ENCODE results near the gene GARS1. TPM values are rescaled to one million over a fixed set of nuclear protein-coding genes. Genes with fewer than 3 reads are reported as not detected.
A peak's percentile ranks its signal among the peaks of the same experiment; 100 is the strongest.

The GARS1 gene
- total RNA-seq, 4 donors from 2014 or later = 79.2 to 125 (median 97.3) TPM

GRCh38 chr7:30595436-30596013 is 847 bp downstream of the GARS1 start:
- DNase-seq = no peak
- TF ChIP-seq POLR2A (IDR thresholded peaks at IDR 0.05) = no peak
- no peak for TF ChIP-seq CTCF (IDR thresholded peaks at IDR 0.05)
- Histone ChIP-seq H3K4me1 (peaks cover 5 to 47% (median 19%) of the 10 kb centered on the region in 3 donors), H3K36me3 (peaks cover under 1 to 22% (median 5%) of the 10 kb centered on the region in 3 donors), H3K27me3 (no peaks in the 10 kb centered on the region), H3K27ac (peak overlapping the region; percentile 95 to 99 (median 97)), H3K4me3 (peak overlapping the region; percentile 86 to 99 (median 92)), H3K9me3 (no peaks in the 10 kb centered on the region)
- WGBS, 2 donors = 0 to 2% methylated on average over 12 to 13 of the region's 13 CpGs
- intact Hi-C loops (cut with DNase I) = no loop called here

- H3K27me3 ChIP-seq = no peaks in the 10 kb centered on the region
- peak overlapping the region; percentile 86 to 99 (median 92) for H3K4me3 ChIP-seq
- DNase-seq = no peak
- intact Hi-C loops (cut with DNase I) = no loop called here
- TF ChIP-seq POLR2A (IDR thresholded peaks at IDR 0.05) (no peak), CTCF (IDR thresholded peaks at IDR 0.05) (no peak)
- H3K4me1 ChIP-seq = peaks cover 5 to 47% (median 19%) of the 10 kb centered on the region in 3 donors
- H3K27ac ChIP-seq = peak overlapping the region; percentile 95 to 99 (median 97)
- H3K9me3 ChIP-seq = no peaks in the 10 kb centered on the region
- H3K36me3 ChIP-seq = peaks cover 3 to 28% (median 10%) of the 10 kb centered on the region in 3 donors
- 7 to 8% methylated on average over 14 of the region's 14 CpGs for WGBS, 2 donors
These were observed 1.4 kb downstream of the GARS1 start for GRCh38 chr7:30596014-30596641.

GRCh38 chr7:30596721-30597120 is 2.0 kb downstream of the GARS1 start:
- Histone ChIP-seq H3K36me3 (peaks cover 3 to 34% (median 12%) of the 10 kb centered on the region in 3 donors), H3K4me3 (peak overlapping the region; percentile 86 to 99 (median 92)), H3K9me3 (no peaks in the 10 kb centered on the region), H3K4me1 (peaks cover 5 to 45% (median 19%) of the 10 kb centered on the region in 3 donors), H3K27me3 (no peaks in the 10 kb centered on the region), H3K27ac (peak overlapping the region in 3 of 4 donors; percentile 95 to 99 (median 98))
- WGBS, 2 donors = 71 to 83% methylated on average over 3 of the region's 3 CpGs
- intact Hi-C loops (cut with DNase I) = no loop called here
- no peak for DNase-seq
- TF ChIP-seq CTCF (IDR thresholded peaks at IDR 0.05) (no peak), POLR2A (IDR thresholded peaks at IDR 0.05) (no peak)

- DNase-seq = no peak
These were observed 3.6 kb downstream of the GARS1 start for GRCh38 chr7:30598121-30598876.

More at GRCh38 chr7:30598121-30598876, 3.6 kb downstream of the GARS1 start:
- peaks cover 5 to 30% (median 16%) of the 10 kb centered on the region in 3 donors for H3K4me1 ChIP-seq
- H3K27ac ChIP-seq = no peak overlapping the region
- H3K9me3 ChIP-seq = no peaks in the 10 kb centered on the region
- peaks cover 3 to 49% (median 21%) of the 10 kb centered on the region in 3 donors for H3K36me3 ChIP-seq
- no peak overlapping the region for H3K4me3 ChIP-seq
- WGBS, 2 donors = 74 to 90% methylated on average over 11 to 12 of the region's 13 CpGs
- TF ChIP-seq POLR2A (IDR thresholded peaks at IDR 0.05) = no peak
- no peak for TF ChIP-seq CTCF (IDR thresholded peaks at IDR 0.05)
- intact Hi-C loops (cut with DNase I) = no loop called here
- H3K27me3 ChIP-seq = no peaks in the 10 kb centered on the region
